ENCODE results near the gene ADGRG6. TPM values are rescaled to one million over a fixed set of nuclear protein-coding genes. Genes with fewer than 3 reads are reported as not detected.

ADGRG6 gene
- total and polyA plus RNA-seq, 9 of the 15 experiments (the other 6 are each of a cell fraction or from before 2014, with no cell fraction given): under 0.01 to 0.11 (median 0.05) TPM; not detected in 5

- no peak for TF ChIP-seq PHB2 (IDR thresholded peaks at IDR 0.05; ENCODE audit: low read depth)
Observed at GRCh38 chr6:142381845-142382378, 80.1 kb downstream of the ADGRG6 start (continued).

GRCh38 chr6:142384519-142385254, 82.9 kb downstream of the ADGRG6 start:
- DNase-seq (ENCODE audit: extremely low read depth in 1 of 4, low spot score in 3 of 4) (no peak), ATAC-seq (no peak), FAIRE-seq (no peak)
- Histone ChIP-seq H3K9ac (ENCODE audit: insufficient read depth in 1 of 2, low read depth in 2 of 2, low read length in 2 of 2) (no peak overlapping the region), H3K27me3 (ENCODE audit: control insufficient read depth in 2 of 2, insufficient read depth in 2 of 2, low read length in 2 of 2) (no peaks in the 10 kb centered on the region), H3K4me3 (no peak overlapping the region), H3K4me1 (replicated peaks in 1 of 2; ENCODE audit: control insufficient read depth in 2 of 2, insufficient read depth in 2 of 2, low read length in 2 of 2) (no peaks in the 10 kb centered on the region), H2AFZ (ENCODE audit: low read depth, low read length) (no peak overlapping the region), H3K79me2 (ENCODE audit: control insufficient read depth, insufficient read depth, low read length) (no peaks in the 10 kb centered on the region), H4K20me1 (replicated peaks; ENCODE audit: control insufficient read depth, insufficient read depth, low read length) (no peaks in the 10 kb centered on the region), H3K4me2 (ENCODE audit: insufficient read depth, low read length) (no peak overlapping the region), H3K27ac (ENCODE audit: extremely low read depth, low read depth, low read length) (no peak overlapping the region), H3K9me1 (ENCODE audit: control insufficient read depth, insufficient read depth, low read length) (no peaks in the 10 kb centered on the region), H3K9me3 (replicated peaks; ENCODE audit: control insufficient read depth, insufficient read depth, low read depth, low read length) (no peaks in the 10 kb centered on the region), H3K36me3 (ENCODE audit: control insufficient read depth, insufficient read depth, low read length) (no peaks in the 10 kb centered on the region)
- BruUV-seq (replicated peaks): no TSS peak
- in situ Hi-C loops (cut with MboI) (no loop called here), intact Hi-C loops (cut with micrococcal nuclease) (no loop called here)
- 2% methylated on average over 4 of the region's 4 CpGs for whole genome bisulfite sequencing (ENCODE audit: insufficient coverage, low coverage, missing lambda C conversion rate)
- ChIA-PET POLR2A (no interaction called here), CTCF (ENCODE audit: low intra/inter-chr PET ratio) (no interaction called here)
- no peak for TF ChIP-seq E2F5 (CRISPR knock-in tag; IDR thresholded peaks at IDR 0.05)
- TF ChIP-seq HDAC6 (IDR thresholded peaks at IDR 0.05; ENCODE audit: low read depth, low read length): no peak
- TF ChIP-seq STAT5B (CRISPR knock-in tag; IDR thresholded peaks at IDR 0.05): no peak
- TF ChIP-seq KHSRP (IDR thresholded peaks at IDR 0.05): no peak
- TF ChIP-seq ZFP1 (CRISPR knock-in tag; IDR thresholded peaks at IDR 0.05): no peak
- no peak for TF ChIP-seq SIN3A (IDR thresholded peaks at IDR 0.05; ENCODE audit: borderline replicate concordance in 2 of 2, control insufficient read depth in 1 of 2, low read depth in 2 of 2, low read length in 2 of 2)
- no peak for TF ChIP-seq CUX1 (CRISPR knock-in tag; IDR thresholded peaks at IDR 0.05)
- TF ChIP-seq DEAF1 (CRISPR knock-in tag; IDR thresholded peaks at IDR 0.05): no peak
- TF ChIP-seq TEAD2 (tag; IDR thresholded peaks at IDR 0.05): no peak
- no peak for TF ChIP-seq HMBOX1 (IDR thresholded peaks at IDR 0.05)
